CD4-positive, alpha-beta T cell (primary cell): Measurements from ENCODE around the gene MYO5A. TPM values are rescaled to one million over a fixed set of nuclear protein-coding genes. Genes with fewer than 3 reads are reported as not detected.

Experiments used
- ATAC-seq: fragments of 200-7000 bp; cut with Tn5 transposase; one replicate; pipeline ENCODE4 v1.10.0; 2022; ENCODE audit warnings: mild to moderate bottlenecking; ENCODE audit not compliant: poor library complexity
- CTCF ChIA-PET: fragments of 350-600 bp; sonication (Branson Sonifier 250); formaldehyde crosslinking; loops from one replicate; lab custom pipeline; 2021; ENCODE audit warnings: antibody characterized with exemption, inconsistent platforms; lab: Charles Lee
- POLR2A ChIA-PET: fragments of 350-600 bp; sonication (Branson Sonifier 250); formaldehyde crosslinking; loops from one replicate; lab custom pipeline; 2021; ENCODE audit warnings: antibody characterized with exemption, inconsistent platforms; lab: Charles Lee
- DNase-seq, 14 experiments: peaks; one replicate each; pipeline ENCODE4 v3.0.0-alpha.2; 2013 to 2020; ENCODE audit warnings: mixed read lengths in 2 of 14
- H3K27ac ChIP-seq, 2 donors: one replicate each; pipeline versions ENCODE4 v1.5.1 to v1.7.0; 2013; ENCODE audit warnings: low read length in 2 of 2, low read depth in 1 of 2, mild to moderate bottlenecking in 1 of 2
- H3K27me3 ChIP-seq, 2 experiments: 1 replicate in 1 of 2; 2 replicates in 1 of 2; pipeline versions ENCODE4 v1.6.1 to v1.7.0; 2013; ENCODE audit warnings: low read length in 2 of 2, control low read depth in 1 of 2, mild to moderate bottlenecking in 1 of 2, moderate library complexity in 1 of 2; ENCODE audit not compliant: insufficient read depth in 2 of 2, control insufficient read depth in 1 of 2
- H3K36me3 ChIP-seq: one replicate; pipeline ENCODE4 v1.6.1; 2013; ENCODE audit warnings: low read length, control low read depth; ENCODE audit not compliant: insufficient read depth
- H3K4me1 ChIP-seq: one replicate; pipeline ENCODE4 v1.6.1; 2013; ENCODE audit warnings: low read length, control low read depth; ENCODE audit not compliant: insufficient read depth
- H3K4me3 ChIP-seq: one replicate; pipeline ENCODE4 v1.5.1; 2013; ENCODE audit warnings: mild to moderate bottlenecking, low read length, moderate library complexity
- H3K9me3 ChIP-seq, 2 experiments: 1 replicate in 1 of 2; 2 replicates in 1 of 2; pipeline versions ENCODE4 v1.6.1 to v1.7.0; 2013; ENCODE audit warnings: low read length in 2 of 2, mild to moderate bottlenecking in 2 of 2, control low read depth in 1 of 2, moderate library complexity in 1 of 2; ENCODE audit not compliant: control insufficient read depth in 1 of 2, insufficient read depth in 1 of 2
- H3K27ac Mint-ChIP-seq: one replicate; pipeline ENCODE4 v1.8.0; 2020; ENCODE audit warnings: mixed read lengths
- H3K27me3 Mint-ChIP-seq: one replicate; pipeline ENCODE4 v1.8.0; 2021; ENCODE audit warnings: mixed read lengths
- H3K36me3 Mint-ChIP-seq: one replicate; pipeline ENCODE4 v1.8.0; 2021; ENCODE audit warnings: low read depth, mixed read lengths
- H3K4me1 Mint-ChIP-seq: one replicate; pipeline ENCODE4 v1.8.0; 2021; ENCODE audit warnings: low read depth, mixed read lengths
- H3K4me3 Mint-ChIP-seq: one replicate; pipeline ENCODE4 v1.8.0; 2020; ENCODE audit warnings: mild to moderate bottlenecking, mixed read lengths
- H3K9me3 Mint-ChIP-seq: one replicate; pipeline ENCODE4 v1.8.0; 2020; ENCODE audit warnings: mixed read lengths
- intact Hi-C, 2 experiments: fragments of 100-400 bp; cut with DNase I in 1 of 2; cut with micrococcal nuclease in 1 of 2; formaldehyde crosslinking; loops; one replicate each; pipeline versions ENCODE4 v1.15.1 to v1.9.0; 2023 to 2025; cut with DNase I, micrococcal nuclease
- total RNA-seq, 174 experiments: library from RNA in 2 of 174; stranded (reverse) in 2 of 174; gene quantifications; one replicate each; pipeline ENCODE4 v1.2.3 and lab custom pipeline; 2021 to 2026
- TF ChIP-seq, protein P1 (sequence below): fragments of 200-600 bp; IDR thresholded peaks from one replicate; pipeline ENCODE4 v1.8.0; 2022; ENCODE audit warnings: antibody characterized with exemption, mild to moderate bottlenecking

Gene MYO5A
- total RNA-seq, 2 experiments from 2014 or later, result 25.5 TPM

- CTCF ChIA-PET, result no interaction called here
- Mint-ChIP-seq H3K9me3 (no peaks in the 10 kb centered on the region), H3K4me3 (no peak overlapping the region), H3K4me1 (peaks cover 7% of the 10 kb centered on the region), H3K36me3 (peaks cover 81% of the 10 kb centered on the region), H3K27ac (no peak overlapping the region), H3K27me3 (no peaks in the 10 kb centered on the region)
- intact Hi-C loops, result no loop called here
- no peak overlapping the region for H3K27ac ChIP-seq
- ATAC-seq, result no peak
- no peaks in the 10 kb centered on the region for H3K27me3 ChIP-seq
- H3K4me1 ChIP-seq, result peaks cover 6% of the 10 kb centered on the region
- peaks cover 63% of the 10 kb centered on the region for H3K36me3 ChIP-seq
- POLR2A ChIA-PET, result no interaction called here
- no peak overlapping the region for H3K4me3 ChIP-seq
- TF ChIP-seq, protein P1, sequence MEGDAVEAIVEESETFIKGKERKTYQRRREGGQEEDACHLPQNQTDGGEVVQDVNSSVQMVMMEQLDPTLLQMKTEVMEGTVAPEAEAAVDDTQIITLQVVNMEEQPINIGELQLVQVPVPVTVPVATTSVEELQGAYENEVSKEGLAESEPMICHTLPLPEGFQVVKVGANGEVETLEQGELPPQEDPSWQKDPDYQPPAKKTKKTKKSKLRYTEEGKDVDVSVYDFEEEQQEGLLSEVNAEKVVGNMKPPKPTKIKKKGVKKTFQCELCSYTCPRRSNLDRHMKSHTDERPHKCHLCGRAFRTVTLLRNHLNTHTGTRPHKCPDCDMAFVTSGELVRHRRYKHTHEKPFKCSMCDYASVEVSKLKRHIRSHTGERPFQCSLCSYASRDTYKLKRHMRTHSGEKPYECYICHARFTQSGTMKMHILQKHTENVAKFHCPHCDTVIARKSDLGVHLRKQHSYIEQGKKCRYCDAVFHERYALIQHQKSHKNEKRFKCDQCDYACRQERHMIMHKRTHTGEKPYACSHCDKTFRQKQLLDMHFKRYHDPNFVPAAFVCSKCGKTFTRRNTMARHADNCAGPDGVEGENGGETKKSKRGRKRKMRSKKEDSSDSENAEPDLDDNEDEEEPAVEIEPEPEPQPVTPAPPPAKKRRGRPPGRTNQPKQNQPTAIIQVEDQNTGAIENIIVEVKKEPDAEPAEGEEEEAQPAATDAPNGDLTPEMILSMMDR, result no peak
- H3K9me3 ChIP-seq, result no peaks in the 10 kb centered on the region
- no peak for DNase-seq
These were observed 201.9 kb downstream of the MYO5A start for GRCh38 chr15:52326756-52327155.

DNA sequence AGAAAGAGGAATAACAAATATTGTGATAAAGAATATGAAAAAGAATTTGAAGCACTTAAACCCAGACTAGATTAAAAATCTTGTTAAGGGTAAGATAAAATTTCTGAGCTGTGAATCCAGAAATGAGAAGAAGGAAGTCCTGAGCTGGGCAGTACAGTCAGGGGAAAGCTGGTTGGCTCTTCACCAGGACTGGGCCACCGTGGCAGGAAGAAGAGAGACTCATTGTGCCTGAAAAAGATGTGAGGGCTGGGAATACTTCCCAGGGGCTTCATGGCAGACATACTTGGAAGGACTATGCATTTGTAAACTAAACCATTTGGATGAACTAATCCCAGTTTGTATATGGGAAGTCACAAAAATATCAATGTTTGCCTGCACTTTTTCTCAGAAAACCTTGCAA, 204.6 kb downstream of the MYO5A start:
- no peak overlapping the region for H3K4me3 ChIP-seq
- intact Hi-C loops, result no loop called here
- TF ChIP-seq, protein P1, result no peak
- Mint-ChIP-seq H3K4me3 (no peak overlapping the region), H3K36me3 (peaks cover 91% of the 10 kb centered on the region), H3K27me3 (no peaks in the 10 kb centered on the region), H3K9me3 (no peaks in the 10 kb centered on the region), H3K4me1 (no peaks in the 10 kb centered on the region), H3K27ac (no peak overlapping the region)
- no peak for ATAC-seq
- DNase-seq, result no peak
- CTCF ChIA-PET, result no interaction called here
- no peaks in the 10 kb centered on the region for H3K27me3 ChIP-seq
- no peaks in the 10 kb centered on the region for H3K4me1 ChIP-seq
- H3K9me3 ChIP-seq, result no peaks in the 10 kb centered on the region
- H3K36me3 ChIP-seq, result peaks cover 76% of the 10 kb centered on the region
- POLR2A ChIA-PET, result no interaction called here
- no peak overlapping the region for H3K27ac ChIP-seq

GRCh38 chr15:52318729-52319500, 209.8 kb downstream of the MYO5A start:
- H3K36me3 ChIP-seq, result peaks cover 77% of the 10 kb centered on the region
- ChIA-PET CTCF (no interaction called here), POLR2A (no interaction called here)
- H3K27ac ChIP-seq, result no peak overlapping the region
- no peak overlapping the region for H3K4me3 Mint-ChIP-seq
- no peaks in the 10 kb centered on the region for H3K9me3 ChIP-seq
- H3K4me1 Mint-ChIP-seq, result no peaks in the 10 kb centered on the region
- H3K4me1 ChIP-seq, result no peaks in the 10 kb centered on the region
- intact Hi-C loops, result no loop called here
- no peak overlapping the region for H3K27ac Mint-ChIP-seq
- no peak for DNase-seq
- TF ChIP-seq, protein P1, result no peak
- no peak for ATAC-seq
- no peaks in the 10 kb centered on the region for H3K27me3 Mint-ChIP-seq
- no peaks in the 10 kb centered on the region for H3K27me3 ChIP-seq
- no peak overlapping the region for H3K4me3 ChIP-seq
- no peaks in the 10 kb centered on the region for H3K9me3 Mint-ChIP-seq
- peaks cover 89% of the 10 kb centered on the region for H3K36me3 Mint-ChIP-seq
